GM12892 (cell line): Measurements from ENCODE around the gene QRFP.

Experiments used
- POLR2A ChIP-seq: IDR thresholded peaks from 2 replicates; pipeline ENCODE4 v1.6.1; 2011; ENCODE audit warnings: low read depth, low read length, control low read depth
- POLR2AphosphoS5 ChIP-seq: IDR thresholded peaks from 2 replicates; pipeline ENCODE4 v1.6.1; 2011; ENCODE audit warnings: low read depth, low read length, control low read depth

DNA sequence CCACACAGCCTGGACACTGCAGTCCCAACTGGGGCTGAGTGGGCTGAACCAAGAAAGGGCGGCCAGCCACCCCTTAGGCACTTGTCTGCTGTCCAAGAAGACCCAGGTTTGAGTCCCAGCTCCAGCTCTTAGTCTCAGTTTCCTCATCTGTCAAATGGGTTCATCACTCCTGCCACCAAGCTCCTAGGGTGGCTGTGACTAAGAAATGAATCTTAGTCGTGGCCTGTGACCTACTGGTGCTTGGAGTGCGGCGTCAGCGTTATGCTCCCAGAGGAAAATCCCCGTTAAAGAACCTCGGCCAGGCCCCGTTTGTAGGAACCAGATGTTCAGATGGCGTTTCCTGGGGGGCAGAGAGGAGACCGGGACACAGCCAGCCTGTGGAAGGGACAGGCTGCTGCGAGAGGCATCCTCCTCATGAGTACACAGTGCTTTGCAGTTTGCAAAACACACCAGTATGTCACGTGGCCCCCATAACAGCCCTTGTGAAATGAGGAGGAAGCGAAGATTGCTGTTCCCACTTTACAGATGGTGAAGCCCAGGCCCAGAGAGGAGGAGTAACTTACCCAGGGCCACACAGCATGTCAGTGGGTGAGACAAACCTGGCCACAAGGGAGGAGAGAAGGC lies 39.1 kb upstream of the QRFP start:
- TF ChIP-seq POLR2AphosphoS5: no peak
- TF ChIP-seq POLR2A: no peak
